ENCODE measurements around the gene TAF12.

GRCh38 chr1:28578696-28579218, 64.1 kb downstream of the TAF12 start:
- TF ChIP-seq CTCF (IDR thresholded peaks at IDR 0.05) = no peak
- TF ChIP-seq POLR2A (IDR thresholded peaks at IDR 0.05) = no peak
